K562 (cell line): Measurements from ENCODE around the gene PIK3R4. TPM values are rescaled to one million over a fixed set of nuclear protein-coding genes. Genes with fewer than 3 reads are reported as not detected.

Source experiments
- ATAC-seq: fragments of 200-7000 bp; cut with Tn5 transposase; 3 replicates; pipeline ENCODE4 v1.9.1; 2020; ENCODE audit warnings: moderate library complexity
- BruUV-seq: library from RNA; stranded (reverse); fragments of 400-500 nt; replicated peaks from 2 replicates; lab custom pipeline; 2021; lab: Mats Ljungman, UMichigan
- CTCF ChIA-PET: fragments of 300-600 bp; formaldehyde crosslinking; extraction: SDS; loops from one replicate; lab custom pipeline; 2021; ENCODE audit warnings: low intra/inter-chr PET ratio; lab: Yijun Ruan, JAX
- POLR2A ChIA-PET: fragments of 300-600, 350-650 bp; sonication (Branson Sonifier 250); formaldehyde crosslinking; extraction: SDS; loops from one replicate; lab custom pipeline; 2021; ENCODE audit warnings: antibody characterized with exemption, inconsistent platforms; lab: Yijun Ruan, JAX
- DNase-seq, 4 experiments: peaks; one replicate each; pipeline versions ENCODE4 v3.0.0 to v3.0.0-alpha.2; 2011 to 2018; ENCODE audit warnings: low spot score in 3 of 4, mixed read lengths in 3 of 4; ENCODE audit errors: extremely low read depth in 1 of 4
- FAIRE-seq: peaks from 2 replicates; lab custom pipeline; 2011; peaks lifted over from hg19 to GRCh38; lab: Jason Lieb, UNC
- H2AFZ ChIP-seq: 2 replicates; pipeline ENCODE4 v1.6.0; 2011; ENCODE audit warnings: low read depth, low read length, control low read depth, inconsistent platforms
- H3K27ac ChIP-seq: fragments of 200-600 bp; 3 replicates; pipeline ENCODE4 v1.8.0; 2011; ENCODE audit warnings: low read depth, mild to moderate bottlenecking, control low read depth, inconsistent platforms, low read length, moderate library complexity, mixed read lengths; ENCODE audit errors: extremely low read depth
- H3K27me3 ChIP-seq, 2 experiments: fragments of 300-600 bp in 1 of 2; 2 replicates in 1 of 2; 3 replicates in 1 of 2; pipeline versions ENCODE4 v1.6.0 to v1.8.0; 2011; ENCODE audit warnings: inconsistent platforms in 2 of 2, low read length in 2 of 2, mild to moderate bottlenecking in 1 of 2, mixed read lengths in 1 of 2, moderate library complexity in 1 of 2; ENCODE audit not compliant: control insufficient read depth in 2 of 2, insufficient read depth in 2 of 2
- H3K36me3 ChIP-seq: fragments of 300-600 bp; 3 replicates; pipeline ENCODE4 v1.8.0; 2011; ENCODE audit warnings: mild to moderate bottlenecking, low read length, inconsistent platforms; ENCODE audit not compliant: control insufficient read depth, insufficient read depth
- H3K4me1 ChIP-seq, 2 experiments: fragments of 200-600 bp in 1 of 2; replicated peaks in 1 of 2; 2 replicates in 1 of 2; 3 replicates in 1 of 2; pipeline versions ENCODE4 v1.5.1 to v1.8.0; 2011; ENCODE audit warnings: inconsistent platforms in 2 of 2, low read length in 2 of 2, mild to moderate bottlenecking in 1 of 2, mixed read lengths in 1 of 2, moderate library complexity in 1 of 2; ENCODE audit not compliant: control insufficient read depth in 2 of 2, insufficient read depth in 2 of 2
- H3K4me2 ChIP-seq: 2 replicates; pipeline ENCODE4 v1.6.1; 2011; ENCODE audit warnings: low read length, control low read depth, inconsistent platforms, mixed read lengths; ENCODE audit not compliant: insufficient read depth
- H3K4me3 ChIP-seq: fragments of 200-600 bp; sonication (generic), shearing (Covaris generic); 2 replicates; pipeline ENCODE4 v1.5.1; 2016; ENCODE audit warnings: control low read depth, inconsistent platforms
- H3K79me2 ChIP-seq: fragments of 200-600 bp; 3 replicates; pipeline ENCODE4 v1.8.0; 2011; ENCODE audit warnings: low read length, inconsistent platforms; ENCODE audit not compliant: control insufficient read depth, insufficient read depth
- H3K9ac ChIP-seq, 2 experiments: 2 replicates each; pipeline versions ENCODE4 v1.6.0 to v1.6.1; 2011; ENCODE audit warnings: low read depth in 2 of 2, low read length in 2 of 2, control low read depth in 1 of 2, inconsistent platforms in 1 of 2, mild to moderate bottlenecking in 1 of 2, mixed read lengths in 1 of 2; ENCODE audit not compliant: insufficient read depth in 1 of 2
- H3K9me1 ChIP-seq: one replicate; pipeline ENCODE4 v1.6.0; 2011; ENCODE audit warnings: inconsistent platforms, mild to moderate bottlenecking, low read length, moderate library complexity; ENCODE audit not compliant: control insufficient read depth, insufficient read depth
- H3K9me3 ChIP-seq: replicated peaks from 2 replicates; pipeline ENCODE4 v1.5.1; 2011; ENCODE audit warnings: low read depth, low read length, inconsistent platforms; ENCODE audit not compliant: control insufficient read depth, insufficient read depth
- H4K20me1 ChIP-seq: replicated peaks from 2 replicates; pipeline ENCODE4 v1.6.1; 2011; ENCODE audit warnings: low read length, inconsistent platforms, mixed read lengths; ENCODE audit not compliant: control insufficient read depth, insufficient read depth
- HLTF ChIP-seq: fragments of 450-650 bp; IDR thresholded peaks from 2 replicates; pipeline ENCODE4 v1.6.1; 2016
- LARP7 ChIP-seq: fragments of 450-650 bp; IDR thresholded peaks from 2 replicates; pipeline ENCODE4 v1.6.1; 2016
- MCM3 ChIP-seq: fragments of 450-650 bp; IDR thresholded peaks from 2 replicates; pipeline ENCODE4 v1.6.1; 2016
- MLX ChIP-seq, 2 experiments: fragments of 450-650 bp in 1 of 2; sonication (generic) in 1 of 2; formaldehyde crosslinking; conservative IDR thresholded peaks; 2 replicates each; pipeline versions ENCODE4 v1.4.0 to v1.8.1; 2020 to 2022; ENCODE audit warnings: mild to moderate bottlenecking in 1 of 2, missing genetic modification reagents in 1 of 2
- NFIC ChIP-seq: fragments of 450-650 bp; IDR thresholded peaks from 2 replicates; pipeline ENCODE4 v1.6.1; 2017; ENCODE audit warnings: mild to moderate bottlenecking, inconsistent platforms
- SMARCC2 ChIP-seq: fragments of 450-650 bp; IDR thresholded peaks from 2 replicates; pipeline ENCODE4 v1.6.1; 2017; ENCODE audit warnings: antibody characterized with exemption, moderate library complexity, mild to moderate bottlenecking, low read depth
- STAT5A ChIP-seq: IDR thresholded peaks from 2 replicates; pipeline ENCODE4 v1.6.1; 2012; ENCODE audit warnings: low read length, inconsistent platforms, borderline replicate concordance
- TAF9B ChIP-seq: fragments of 450-650 bp; IDR thresholded peaks from 2 replicates; pipeline ENCODE4 v1.6.1; 2018; ENCODE audit warnings: mild to moderate bottlenecking; ENCODE audit not compliant: partially characterized antibody
- ZNF395 ChIP-seq: fragments of 200-800 bp; sonication (Bioruptor generic); IDR thresholded peaks from 2 replicates; pipeline ENCODE4 v1.6.1; 2017; ENCODE audit warnings: missing genetic modification characterization, missing compliant biosample characterization
- WGBS: fragments of 100-300 bp; shearing (Covaris generic); methylation state at CpG from one replicate; pipeline ENCODE4 v1.1.6; 2016; ENCODE audit warnings: low coverage, mixed read lengths; ENCODE audit not compliant: insufficient coverage; ENCODE audit errors: missing lambda C conversion rate; 5-methylcytosine and 5-hydroxymethylcytosine counted together
- in situ Hi-C: fragments of 300-500 bp; cut with MboI; formaldehyde crosslinking; loops from 4 replicates; pipeline ENCODE4 v1.15.0; 2018; ENCODE audit warnings: inconsistent platforms, mixed read lengths
- intact Hi-C: fragments of 100-400 bp; cut with micrococcal nuclease; formaldehyde crosslinking; loops from 2 replicates; pipeline ENCODE4 v1.14.2; 2022
- polyA plus RNA-seq, 8 experiments: library from polyadenylated mRNA; depleted of rRNA in 4 of 8; stranded (reverse) in 5 of 8; unstranded in 3 of 8; fragments of >200 nt; fragmentation: Nextera tagmentation in 2 of 8; fragmentation: Illumina TruSeq in 1 of 8; extraction: Ambion mirVana in 2 of 8; extraction: Trizol in 1 of 8; gene quantifications; 2 replicates each; pipeline versions ENCODE4 v1.2.1 to v1.2.3, GENCODE V29; 2011 to 2014; ENCODE audit warnings: inconsistent platforms in 1 of 8, missing spikeins in 1 of 8
- total RNA-seq, 7 experiments: library from RNA; depleted of rRNA in 6 of 7; stranded (reverse); fragments of >200 nt in 6 of 7; fragmentation: Illumina TruSeq in 2 of 7; extraction: Trizol in 2 of 7; gene quantifications; 2 replicates each; pipeline versions ENCODE4 v1.2.1 to v1.2.3, GENCODE V29; 2011 to 2021; ENCODE audit warnings: low replicate concordance in 1 of 7

The PIK3R4 gene
- total and polyA plus RNA-seq, 9 of the 15 experiments (the other 6 are each of a cell fraction or from before 2014, with no cell fraction given) = 20.6 to 45.8 (median 26.0) TPM

GRCh38 chr3:130654091-130654490 is 92.5 kb downstream of the PIK3R4 start:
- intact Hi-C loops (no loop called here), in situ Hi-C loops (no loop called here)
- H2AFZ ChIP-seq = no peak overlapping the region
- ChIA-PET CTCF (interaction anchor here (0.5 kb wide), 1 partner anchor 15 kb away, joined by 3 read pairs; no protein-coding TSS in a partner anchor), POLR2A (interaction anchor here (1.2 kb wide), 2 partner anchors 15 kb away, joined by 3 to 4 read pairs; no protein-coding TSS in a partner anchor)
- no peak for DNase-seq
- no TSS peak for BruUV-seq
- FAIRE-seq = no peak
- 0 out of 3 replicates have a peak, but pooled peaks cover 4% of the 10 kb centered on the region for H3K36me3 ChIP-seq
- no peak for ATAC-seq
- H3K79me2 ChIP-seq = no peaks in the 10 kb centered on the region
- H3K4me2 ChIP-seq = no peak overlapping the region
- H4K20me1 ChIP-seq = no peaks in the 10 kb centered on the region
- H3K4me1 ChIP-seq = peaks cover 0 to 5% of the 10 kb centered on the region in 2 experiments; a peak in 2 of 5 replicates
- H3K27ac ChIP-seq = no peak overlapping the region
- no peaks in the 10 kb centered on the region for H3K9me1 ChIP-seq
- no peaks in the 10 kb centered on the region for H3K9me3 ChIP-seq
- no CpG with 5 or more reads among the region's 1 CpG for WGBS
- peaks cover 2 to 3% of the 10 kb centered on the region in 2 experiments; a peak in 2 of 5 replicates for H3K27me3 ChIP-seq
- H3K9ac ChIP-seq = no peak overlapping the region
- H3K4me3 ChIP-seq = no peak overlapping the region
- TF ChIP-seq MLX (CRISPR knock-in tag; conservative IDR thresholded peaks at IDR 0.05) (no peak), TAF9B (no peak)

GRCh38 chr3:130649061-130649654 is 97.5 kb downstream of the PIK3R4 start:
- Histone ChIP-seq H3K4me3 (no peak overlapping the region), H3K9ac (no peak overlapping the region), H3K4me2 (no peak overlapping the region), H3K9me1 (no peaks in the 10 kb centered on the region), H3K79me2 (no peaks in the 10 kb centered on the region), H3K27ac (no peak overlapping the region), H3K36me3 (no peaks in the 10 kb centered on the region), H4K20me1 (no peaks in the 10 kb centered on the region), H3K27me3 (peaks cover 2 to 5% of the 10 kb centered on the region in 2 experiments; a peak in 2 of 5 replicates), H3K9me3 (no peaks in the 10 kb centered on the region), H2AFZ (no peak overlapping the region)
- no peak for DNase-seq
- BruUV-seq = no TSS peak
- FAIRE-seq = no peak
- ChIA-PET POLR2A (no interaction called here), CTCF (no interaction called here)
- intact Hi-C loops = no loop called here
- WGBS = 41% methylated on average over 29 of the region's 30 CpGs
- in situ Hi-C loops = no loop called here
- no peak for ATAC-seq
- TF ChIP-seq SMARCC2 (no peak), STAT5A (no peak), HLTF (no peak), ZNF395 (CRISPR knock-in tag) (no peak), MCM3 (no peak), LARP7 (no peak), NFIC (no peak)
- TF ChIP-seq, all 486 proteins: peak for 0
- H3K4me1 ChIP-seq = no peaks in the 10 kb centered on the region; a peak in 1 of 5 replicates
